CD4-positive, alpha-beta T cell (primary cell): ENCODE data around the gene POLR2J3. TPM values are rescaled to one million over a fixed set of nuclear protein-coding genes. Genes with fewer than 3 reads are reported as not detected.
"Not testable (repeated sequence)": the region's sequence is repeated elsewhere in the genome, so short reads cannot be mapped to it uniquely, and the experiment has no call there.

ENCODE experiments used
- ATAC-seq: fragments of 200-7000 bp; cut with Tn5 transposase; one replicate; pipeline ENCODE4 v1.10.0; 2022; ENCODE audit warnings: mild to moderate bottlenecking; ENCODE audit not compliant: poor library complexity
- CTCF ChIA-PET: fragments of 350-600 bp; sonication (Branson Sonifier 250); formaldehyde crosslinking; loops from one replicate; lab custom pipeline; 2021; ENCODE audit warnings: antibody characterized with exemption, inconsistent platforms; lab: Charles Lee
- POLR2A ChIA-PET: fragments of 350-600 bp; sonication (Branson Sonifier 250); formaldehyde crosslinking; loops from one replicate; lab custom pipeline; 2021; ENCODE audit warnings: antibody characterized with exemption, inconsistent platforms; lab: Charles Lee
- DNase-seq, 14 experiments: peaks; one replicate each; pipeline ENCODE4 v3.0.0-alpha.2; 2013 to 2020; ENCODE audit warnings: mixed read lengths in 2 of 14
- H3K27ac ChIP-seq, 2 donors: one replicate each; pipeline versions ENCODE4 v1.5.1 to v1.7.0; 2013; ENCODE audit warnings: low read length in 2 of 2, low read depth in 1 of 2, mild to moderate bottlenecking in 1 of 2
- H3K27me3 ChIP-seq, 2 experiments: 1 replicate in 1 of 2; 2 replicates in 1 of 2; pipeline versions ENCODE4 v1.6.1 to v1.7.0; 2013; ENCODE audit warnings: low read length in 2 of 2, control low read depth in 1 of 2, mild to moderate bottlenecking in 1 of 2, moderate library complexity in 1 of 2; ENCODE audit not compliant: insufficient read depth in 2 of 2, control insufficient read depth in 1 of 2
- H3K36me3 ChIP-seq: one replicate; pipeline ENCODE4 v1.6.1; 2013; ENCODE audit warnings: low read length, control low read depth; ENCODE audit not compliant: insufficient read depth
- H3K4me1 ChIP-seq: one replicate; pipeline ENCODE4 v1.6.1; 2013; ENCODE audit warnings: low read length, control low read depth; ENCODE audit not compliant: insufficient read depth
- H3K4me3 ChIP-seq: one replicate; pipeline ENCODE4 v1.5.1; 2013; ENCODE audit warnings: mild to moderate bottlenecking, low read length, moderate library complexity
- H3K9me3 ChIP-seq, 2 experiments: 1 replicate in 1 of 2; 2 replicates in 1 of 2; pipeline versions ENCODE4 v1.6.1 to v1.7.0; 2013; ENCODE audit warnings: low read length in 2 of 2, mild to moderate bottlenecking in 2 of 2, control low read depth in 1 of 2, moderate library complexity in 1 of 2; ENCODE audit not compliant: control insufficient read depth in 1 of 2, insufficient read depth in 1 of 2
- H3K27ac Mint-ChIP-seq: one replicate; pipeline ENCODE4 v1.8.0; 2020; ENCODE audit warnings: mixed read lengths
- H3K27me3 Mint-ChIP-seq: one replicate; pipeline ENCODE4 v1.8.0; 2021; ENCODE audit warnings: mixed read lengths
- H3K36me3 Mint-ChIP-seq: one replicate; pipeline ENCODE4 v1.8.0; 2021; ENCODE audit warnings: low read depth, mixed read lengths
- H3K4me1 Mint-ChIP-seq: one replicate; pipeline ENCODE4 v1.8.0; 2021; ENCODE audit warnings: low read depth, mixed read lengths
- H3K4me3 Mint-ChIP-seq: one replicate; pipeline ENCODE4 v1.8.0; 2020; ENCODE audit warnings: mild to moderate bottlenecking, mixed read lengths
- H3K9me3 Mint-ChIP-seq: one replicate; pipeline ENCODE4 v1.8.0; 2020; ENCODE audit warnings: mixed read lengths
- intact Hi-C, 2 experiments: fragments of 100-400 bp; cut with DNase I in 1 of 2; cut with micrococcal nuclease in 1 of 2; formaldehyde crosslinking; loops; one replicate each; pipeline versions ENCODE4 v1.15.1 to v1.9.0; 2023 to 2025; cut with DNase I, micrococcal nuclease
- total RNA-seq, 174 experiments: library from RNA in 2 of 174; stranded (reverse) in 2 of 174; gene quantifications; one replicate each; pipeline ENCODE4 v1.2.3 and lab custom pipeline; 2021 to 2026

Gene POLR2J3
- total RNA-seq, 2 experiments from 2014 or later, result 82.5 to 90.6 TPM

GRCh38 chr7:102583495-102583894 is 11.1 kb upstream of the POLR2J3 start:
- H3K4me1 ChIP-seq, H3K4me3 ChIP-seq, H3K9me3 ChIP-seq, H3K36me3 Mint-ChIP-seq, H3K9me3 Mint-ChIP-seq, ATAC-seq, H3K27ac Mint-ChIP-seq, intact Hi-C loops, H3K36me3 ChIP-seq, CTCF ChIA-PET, H3K27me3 Mint-ChIP-seq, H3K4me1 Mint-ChIP-seq, H3K4me3 Mint-ChIP-seq, H3K27ac ChIP-seq, POLR2A ChIA-PET, DNase-seq, H3K27me3 ChIP-seq: not testable (repeated sequence)

GRCh38 chr7:102581722-102582121 is 9.3 kb upstream of the POLR2J3 start:
- intact Hi-C loops, POLR2A ChIA-PET, H3K36me3 Mint-ChIP-seq, H3K4me1 Mint-ChIP-seq, H3K4me3 Mint-ChIP-seq, H3K9me3 Mint-ChIP-seq, H3K4me1 ChIP-seq, CTCF ChIA-PET, H3K27ac Mint-ChIP-seq, H3K27ac ChIP-seq, H3K9me3 ChIP-seq, H3K4me3 ChIP-seq, ATAC-seq, H3K36me3 ChIP-seq, H3K27me3 ChIP-seq, H3K27me3 Mint-ChIP-seq, DNase-seq: not testable (repeated sequence)

- H3K36me3 Mint-ChIP-seq, DNase-seq, H3K27ac ChIP-seq, H3K4me1 Mint-ChIP-seq, H3K27me3 ChIP-seq, POLR2A ChIA-PET, H3K4me3 Mint-ChIP-seq, H3K4me3 ChIP-seq, intact Hi-C loops, H3K9me3 ChIP-seq, H3K9me3 Mint-ChIP-seq, CTCF ChIA-PET, H3K27ac Mint-ChIP-seq, H3K4me1 ChIP-seq, H3K27me3 Mint-ChIP-seq, H3K36me3 ChIP-seq: not testable (repeated sequence)
- peak; percentile 12 for ATAC-seq
Measured at GRCh38 chr7:102578486-102578885, 6.1 kb upstream of the POLR2J3 start.

- H3K27me3 ChIP-seq, ATAC-seq, H3K36me3 ChIP-seq, H3K27ac ChIP-seq, H3K4me3 ChIP-seq, intact Hi-C loops, POLR2A ChIA-PET, H3K36me3 Mint-ChIP-seq, DNase-seq, H3K4me1 ChIP-seq, H3K9me3 ChIP-seq, H3K9me3 Mint-ChIP-seq, H3K27me3 Mint-ChIP-seq, H3K4me1 Mint-ChIP-seq, CTCF ChIA-PET, H3K27ac Mint-ChIP-seq, H3K4me3 Mint-ChIP-seq: not testable (repeated sequence)
Measured at GRCh38 chr7:102577315-102578240, 5.2 kb upstream of the POLR2J3 start.

GRCh38 chr7:102576363-102576762 is 4.0 kb upstream of the POLR2J3 start:
- H3K36me3 ChIP-seq, ATAC-seq, H3K9me3 Mint-ChIP-seq, H3K27ac ChIP-seq, H3K4me1 Mint-ChIP-seq, H3K4me3 Mint-ChIP-seq, H3K27ac Mint-ChIP-seq, intact Hi-C loops, CTCF ChIA-PET, H3K4me1 ChIP-seq, H3K36me3 Mint-ChIP-seq, H3K27me3 Mint-ChIP-seq, H3K27me3 ChIP-seq, H3K4me3 ChIP-seq, POLR2A ChIA-PET, H3K9me3 ChIP-seq, DNase-seq: not testable (repeated sequence)

GRCh38 chr7:102574607-102575006 is 2.2 kb upstream of the POLR2J3 start:
- H3K27ac Mint-ChIP-seq, result not testable (repeated sequence)

GRCh38 chr7:102568620-102569019 is 3.8 kb downstream of the POLR2J3 start:
- POLR2A ChIA-PET, H3K9me3 ChIP-seq, CTCF ChIA-PET: not testable (repeated sequence)

More at GRCh38 chr7:102574607-102575006, 2.2 kb upstream of the POLR2J3 start:
- H3K4me1 Mint-ChIP-seq, H3K9me3 ChIP-seq, H3K27ac ChIP-seq, DNase-seq, H3K36me3 Mint-ChIP-seq, CTCF ChIA-PET, H3K4me3 ChIP-seq, H3K4me3 Mint-ChIP-seq, H3K4me1 ChIP-seq, H3K27me3 ChIP-seq, H3K9me3 Mint-ChIP-seq, H3K36me3 ChIP-seq, ATAC-seq, POLR2A ChIA-PET, intact Hi-C loops, H3K27me3 Mint-ChIP-seq: not testable (repeated sequence)

More at GRCh38 chr7:102568620-102569019, 3.8 kb downstream of the POLR2J3 start:
- intact Hi-C loops, H3K27ac ChIP-seq, H3K4me1 ChIP-seq, H3K36me3 Mint-ChIP-seq, H3K36me3 ChIP-seq, H3K4me3 Mint-ChIP-seq, DNase-seq, H3K27me3 ChIP-seq, H3K9me3 Mint-ChIP-seq, H3K27me3 Mint-ChIP-seq, ATAC-seq, H3K4me3 ChIP-seq, H3K4me1 Mint-ChIP-seq, H3K27ac Mint-ChIP-seq: not testable (repeated sequence)
